Measurements from ENCODE around the gene CDC123.
"Not testable (repeated sequence)": the region's sequence is repeated elsewhere in the genome, so short reads cannot be mapped to it uniquely, and the experiment has no call there.

Gene CDC123

GRCh38 chr10:12189426-12189825 lies 6.6 kb upstream of the CDC123 start:
- DNase-seq (ENCODE audit: low read depth, low spot score): no peak

DNA sequence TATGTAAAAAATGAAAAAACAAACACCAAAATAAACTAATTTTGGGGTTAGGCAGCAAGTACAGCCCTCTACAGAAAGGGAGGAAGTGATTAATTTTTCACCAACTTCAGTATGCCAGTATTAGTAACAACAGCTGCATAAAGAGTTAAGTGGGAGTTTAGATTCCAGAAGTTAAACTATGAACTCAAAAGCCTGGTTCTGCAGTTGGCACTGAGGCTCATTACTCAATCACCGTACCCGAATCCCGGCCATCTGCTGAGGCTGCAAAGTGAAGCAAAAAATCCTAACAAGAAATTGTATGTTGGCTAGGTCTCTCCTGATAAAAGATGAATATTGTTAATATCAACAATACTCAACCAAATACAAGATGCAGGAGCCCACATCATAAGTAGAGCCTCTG lies 4.3 kb upstream of the CDC123 start:
- no peak for DNase-seq (ENCODE audit: low read depth, low spot score)

DNA sequence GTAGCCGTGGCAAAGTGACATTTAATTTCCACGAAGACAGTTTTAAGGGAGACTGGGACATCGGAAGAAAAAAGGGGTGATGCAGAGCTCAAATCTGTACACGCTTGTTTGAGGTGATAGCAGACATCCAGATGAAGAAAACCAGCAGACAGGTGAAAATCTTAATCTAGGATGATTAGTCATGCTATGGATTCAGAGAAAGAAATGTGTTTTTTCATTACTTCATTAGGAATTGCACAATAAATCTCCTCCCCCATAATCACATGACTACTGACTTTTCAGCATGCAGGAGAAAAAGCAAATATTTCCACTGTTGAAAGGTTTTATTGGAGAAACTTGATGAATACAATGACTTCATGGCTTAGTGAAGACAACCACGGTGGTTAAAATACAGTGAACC lies 2.8 kb upstream of the CDC123 start:
- DNase-seq (ENCODE audit: low read depth, low spot score): no peak

- peak; percentile 10 for DNase-seq (ENCODE audit: low read depth, low spot score)
Measured at GRCh38 chr10:12194752-12195271, 1.2 kb upstream of the CDC123 start.

DNA sequence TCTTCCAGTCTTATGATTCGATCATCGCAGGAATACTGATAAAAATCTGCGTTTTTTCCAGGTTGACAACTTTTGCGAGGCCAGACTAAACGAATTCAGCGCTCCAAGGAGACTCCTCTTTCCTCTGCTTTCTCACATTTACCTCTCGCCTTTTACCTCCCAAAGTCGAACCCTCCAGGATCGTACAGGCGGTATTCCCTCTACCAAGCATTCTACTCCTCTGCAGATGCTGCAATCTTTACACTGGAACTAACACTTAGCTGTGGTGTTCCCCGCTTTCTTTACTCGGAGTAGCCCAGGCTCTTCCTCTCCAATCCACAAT lies 746 bp upstream of the CDC123 start:
- no peak for DNase-seq (ENCODE audit: low read depth, low spot score)

DNA sequence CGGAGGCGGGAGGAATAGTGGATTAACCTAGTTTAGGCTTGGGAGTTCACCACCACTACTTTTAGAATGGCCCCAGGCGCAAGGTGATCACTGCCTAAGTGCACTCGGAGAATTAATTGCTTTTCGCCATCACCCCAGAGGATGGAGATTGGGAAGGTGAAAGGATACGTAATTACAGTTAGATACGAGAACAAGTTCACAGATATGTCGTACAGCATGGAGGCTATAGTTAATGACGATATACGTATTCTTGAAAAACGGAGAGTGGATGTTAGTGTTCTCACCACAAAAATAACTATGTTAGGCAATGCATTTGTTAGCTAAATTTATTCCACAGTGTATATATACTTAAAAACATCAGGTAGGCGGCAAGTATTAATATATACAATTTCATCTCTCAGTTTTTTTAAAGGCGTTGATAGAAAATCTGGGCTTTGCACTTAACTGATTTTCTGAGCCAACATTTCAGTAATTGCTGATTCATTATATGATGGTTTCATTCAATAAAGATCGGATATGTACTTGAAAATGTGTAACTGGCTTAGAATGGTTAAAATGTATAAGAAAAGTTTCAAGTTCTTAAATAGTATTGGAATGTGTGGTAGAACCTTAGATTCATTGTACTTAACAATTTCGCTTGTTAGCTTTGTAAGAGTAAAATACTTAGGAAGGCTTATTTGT lies 683 bp downstream of the CDC123 start:
- DNase-seq (ENCODE audit: low read depth, low spot score): no peak

GRCh38 chr10:12198156-12198555 lies 2.2 kb downstream of the CDC123 start:
- no peak for DNase-seq (ENCODE audit: low read depth, low spot score)

DNA sequence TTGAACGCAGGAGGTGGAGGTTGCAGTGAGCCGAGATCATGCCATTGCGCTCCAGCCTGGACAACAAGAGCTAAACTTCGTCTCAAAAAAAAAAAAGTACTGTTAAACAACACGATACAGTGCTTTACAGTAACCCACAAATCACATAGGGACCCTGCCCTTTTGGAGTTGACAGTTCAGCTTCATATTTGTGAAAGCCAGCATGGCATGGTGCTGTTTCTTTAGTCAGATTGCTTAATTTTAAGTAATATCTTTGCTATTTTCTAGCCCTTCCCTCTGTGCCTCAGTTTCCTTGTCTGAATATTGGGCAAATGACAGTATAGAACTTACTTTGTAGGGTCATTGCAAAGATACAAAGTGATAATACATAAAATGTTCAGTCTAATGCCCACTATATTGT lies 4.9 kb downstream of the CDC123 start:
- no peak for DNase-seq (ENCODE audit: low read depth, low spot score)

- DNase-seq (ENCODE audit: low read depth, low spot score): no peak
Measured at GRCh38 chr10:12201543-12201942, 5.6 kb downstream of the CDC123 start.

- no peak for DNase-seq (ENCODE audit: low read depth, low spot score)
Measured at GRCh38 chr10:12202226-12202625, 6.2 kb downstream of the CDC123 start.

- DNase-seq (ENCODE audit: low read depth, low spot score): no peak
Measured at GRCh38 chr10:12205082-12205481, 9.1 kb downstream of the CDC123 start.

DNA sequence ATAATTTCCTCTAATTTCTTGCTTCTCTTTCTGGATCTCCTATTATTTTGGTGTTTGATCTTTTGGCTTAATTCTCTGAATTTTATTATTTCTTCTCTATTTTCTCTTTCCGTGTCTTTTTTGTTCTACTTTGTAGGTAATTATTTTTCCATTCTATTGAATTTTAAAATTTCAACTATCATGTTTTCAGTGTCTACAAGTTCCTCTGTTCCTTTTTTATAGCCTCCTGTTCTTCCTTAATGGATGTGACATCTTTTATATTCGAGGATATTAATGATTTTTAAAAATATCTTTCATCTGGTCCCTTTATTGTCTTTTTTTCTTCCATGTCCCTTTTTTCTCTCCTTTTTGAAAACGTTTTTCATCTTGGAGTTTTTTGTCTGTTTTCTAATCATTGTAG lies 11.1 kb downstream of the CDC123 start:
- DNase-seq (ENCODE audit: low read depth, low spot score): no peak

GRCh38 chr10:12208460-12208859 lies 12.5 kb downstream of the CDC123 start:
- DNase-seq (ENCODE audit: low read depth, low spot score): no peak

GRCh38 chr10:12212454-12212853 lies 16.5 kb downstream of the CDC123 start:
- no peak for DNase-seq (ENCODE audit: low read depth, low spot score)

DNA sequence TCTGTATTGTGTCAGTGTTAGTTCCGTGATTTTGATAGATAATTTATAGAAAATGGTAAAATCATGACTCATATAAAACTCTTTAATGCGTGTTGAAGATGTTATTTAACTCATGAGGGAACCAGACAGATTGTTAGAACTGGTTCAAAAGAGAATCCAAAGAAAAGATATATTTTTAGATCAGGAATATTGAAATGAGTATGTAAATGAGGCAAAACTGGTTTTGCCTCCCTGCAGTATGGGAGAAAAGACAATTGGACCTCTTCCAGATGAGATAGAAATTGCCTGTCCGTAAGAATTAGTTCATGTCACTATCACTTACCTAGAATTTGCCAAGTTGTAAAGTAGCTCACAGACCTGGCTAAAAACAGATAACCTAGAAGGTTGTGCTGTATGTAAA lies 17.6 kb downstream of the CDC123 start:
- no peak for DNase-seq (ENCODE audit: low read depth, low spot score)

GRCh38 chr10:12214093-12214492 lies 18.1 kb downstream of the CDC123 start:
- DNase-seq (ENCODE audit: low read depth, low spot score): no peak

- peak; percentile 10 for DNase-seq (ENCODE audit: low read depth, low spot score)
Measured at GRCh38 chr10:12214763-12215218, 18.8 kb downstream of the CDC123 start.

DNA sequence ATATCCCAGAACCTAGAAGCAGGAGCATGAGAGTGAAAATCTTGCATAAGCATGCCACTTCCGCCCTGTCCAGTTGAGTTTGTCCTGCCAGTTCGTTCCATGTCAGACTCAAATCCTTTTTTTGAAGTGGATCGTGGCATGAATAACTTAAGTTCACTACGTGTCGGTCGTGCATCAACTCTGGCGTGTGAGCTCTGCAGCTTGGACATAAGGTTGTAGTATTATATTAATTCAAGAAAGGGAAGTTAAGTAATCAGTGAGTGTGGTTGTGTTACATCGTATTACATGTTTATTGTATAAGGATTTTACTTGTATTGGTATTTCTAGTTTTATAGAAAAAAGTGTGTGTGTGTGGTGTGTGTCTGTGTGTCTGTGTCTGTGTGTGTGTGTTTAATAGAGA lies 23.0 kb downstream of the CDC123 start:
- DNase-seq (ENCODE audit: low read depth, low spot score): no peak

DNA sequence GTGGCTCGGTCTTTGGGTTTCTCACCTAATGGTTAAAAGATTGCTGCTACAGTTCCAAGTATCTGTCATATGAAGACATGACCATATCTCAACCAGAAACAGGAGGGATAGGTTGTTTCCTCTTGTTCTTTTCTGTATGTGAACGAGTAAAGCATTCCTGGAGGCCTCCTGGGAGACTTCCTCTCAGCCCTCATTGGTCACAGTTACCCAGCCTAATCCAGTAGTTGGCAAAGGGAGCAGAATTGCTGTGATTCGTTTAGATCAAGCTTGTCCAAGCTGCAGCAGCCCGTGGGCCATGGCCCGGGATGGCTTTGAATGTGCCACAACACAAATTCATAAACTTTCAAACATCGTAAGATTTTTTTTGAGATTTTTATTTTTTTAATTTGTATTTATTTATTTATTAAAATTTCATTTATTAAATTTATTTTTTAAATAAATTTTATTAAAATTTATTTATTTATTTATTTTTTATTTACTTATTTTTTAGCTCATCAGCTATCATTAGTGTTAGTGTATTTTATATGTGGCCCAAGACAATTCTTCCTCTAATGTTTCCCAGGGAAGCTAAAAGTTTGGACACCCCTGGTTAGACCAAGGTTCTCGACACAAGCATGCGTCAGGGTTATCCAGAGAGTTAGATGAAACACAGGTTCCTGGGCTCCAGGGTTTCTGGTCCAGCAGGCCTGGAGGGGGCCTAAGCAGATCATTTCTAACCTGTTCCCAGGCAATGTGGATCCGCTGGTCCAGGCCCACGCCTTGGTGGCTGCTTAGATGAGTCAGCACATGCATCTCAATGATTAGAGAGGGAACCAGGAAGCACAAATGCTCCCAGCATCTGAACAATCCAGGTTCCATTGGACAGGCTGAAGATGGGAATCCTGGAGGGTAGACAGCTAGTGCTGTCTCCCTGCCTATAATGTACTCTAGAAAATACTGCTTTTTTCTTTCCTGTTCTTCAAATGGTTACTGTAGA lies 25.6 kb downstream of the CDC123 start:
- no peak for DNase-seq (ENCODE audit: low read depth, low spot score)

DNA sequence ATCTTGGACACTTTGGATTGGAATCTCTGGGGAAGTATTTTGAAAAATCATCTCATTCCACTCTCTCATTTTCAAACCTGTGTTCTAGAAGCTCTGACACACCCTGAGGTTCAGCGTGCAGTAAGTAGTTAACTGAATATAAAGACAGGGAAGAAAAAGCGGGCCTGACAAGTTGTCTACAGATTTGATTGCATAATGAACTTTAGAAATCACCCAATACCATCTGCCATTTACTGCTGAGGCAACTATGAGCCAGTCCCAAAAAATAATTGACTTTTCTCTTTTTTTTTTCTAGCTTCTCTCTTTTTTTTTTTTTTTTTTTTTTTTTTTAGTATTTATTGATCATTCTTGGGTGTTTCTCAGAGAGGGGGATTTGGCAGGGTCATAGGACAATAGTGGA lies 29.5 kb downstream of the CDC123 start:
- no peak for DNase-seq (ENCODE audit: low read depth, low spot score)

- not testable (repeated sequence) for DNase-seq (ENCODE audit: low read depth, low spot score)
Measured at GRCh38 chr10:12226438-12226837, 30.4 kb downstream of the CDC123 start.

DNA sequence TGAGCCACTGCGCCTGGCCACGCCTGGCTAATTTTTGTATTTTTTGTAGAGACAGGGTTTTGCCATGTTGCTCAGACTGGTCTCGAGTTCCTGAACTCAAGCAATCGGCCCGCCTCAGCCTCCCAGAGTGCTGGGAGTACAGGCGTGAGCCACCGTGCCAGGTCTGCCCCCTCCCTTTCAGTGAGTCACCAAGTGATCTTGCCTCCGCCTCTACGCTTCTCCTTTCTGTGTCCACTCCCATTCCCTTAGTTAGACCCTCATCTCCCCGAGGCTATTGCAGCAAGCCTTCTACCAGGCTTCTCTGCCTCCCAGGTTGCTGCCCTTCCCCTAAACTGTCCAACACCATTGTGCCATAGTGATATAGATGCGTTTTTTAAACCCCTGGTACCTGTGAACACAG lies 32.9 kb downstream of the CDC123 start:
- DNase-seq (ENCODE audit: low read depth, low spot score): no peak

- DNase-seq (ENCODE audit: low read depth, low spot score): not testable (repeated sequence)
Measured at GRCh38 chr10:12234687-12235086, 38.7 kb downstream of the CDC123 start.
